Kidney (tissue), 14 donors: ENCODE measurements around the gene WDR54. TPM values are rescaled to one million over a fixed set of nuclear protein-coding genes. Genes with fewer than 3 reads are reported as not detected.

ENCODE experiments used
- DNase-seq, 5 donors: peaks; one replicate each; pipeline ENCODE4 v3.0.0-alpha.2; 2013 to 2020
- FAIRE-seq: peaks from 2 replicates; lab custom pipeline; 2012; peaks lifted over from hg19 to GRCh38; lab: Jason Lieb, UNC
- H3K27ac ChIP-seq, 2 donors: one replicate each; pipeline ENCODE4 v1.7.0; 2013; ENCODE audit warnings: low read depth in 2 of 2, low read length in 2 of 2, inconsistent platforms in 1 of 2
- H3K27me3 ChIP-seq: one replicate; pipeline ENCODE4 v1.7.1; 2013; ENCODE audit warnings: low read length, inconsistent platforms; ENCODE audit not compliant: control insufficient read depth, insufficient read depth
- H3K36me3 ChIP-seq, 3 donors: one replicate each; pipeline versions ENCODE4 v1.7.0 to v1.7.1; 2013; ENCODE audit warnings: low read length in 3 of 3, control low read depth in 1 of 3, inconsistent platforms in 1 of 3; ENCODE audit not compliant: insufficient read depth in 3 of 3, control insufficient read depth in 2 of 3
- H3K4me1 ChIP-seq, 3 donors: one replicate each; pipeline versions ENCODE4 v1.7.0 to v1.7.1; 2013; ENCODE audit warnings: low read length in 3 of 3, inconsistent platforms in 1 of 3, low read depth in 1 of 3; ENCODE audit not compliant: control insufficient read depth in 2 of 3, insufficient read depth in 2 of 3
- H3K4me3 ChIP-seq, 3 donors: one replicate each; pipeline versions ENCODE4 v1.7.0 to v1.8.1; 2013; ENCODE audit warnings: low read length in 3 of 3, control low read depth in 1 of 3, inconsistent platforms in 1 of 3
- H3K9ac ChIP-seq, 3 donors: one replicate each; pipeline versions ENCODE4 v1.7.0 to v1.7.1; 2013; ENCODE audit warnings: low read length in 3 of 3, control low read depth in 1 of 3, inconsistent platforms in 1 of 3
- H3K9me3 ChIP-seq, 3 donors: one replicate each; pipeline versions ENCODE4 v1.7.0 to v1.7.1; 2013; ENCODE audit warnings: low read length in 3 of 3, control low read depth in 1 of 3, inconsistent platforms in 1 of 3; ENCODE audit not compliant: control insufficient read depth in 2 of 3, insufficient read depth in 1 of 3
- intact Hi-C: fragments of 100-400 bp; cut with DNase I; formaldehyde crosslinking; loops from one replicate; pipeline ENCODE4 v1.11.1; 2022
- polyA plus RNA-seq: library from polyadenylated mRNA; stranded (reverse); fragments of 350-450 nt; fragmentation: Illumina TruSeq; extraction: RNeasy Lipid Tissue Mini Kit (QIAGEN cat#74804); gene quantifications from one replicate; pipeline ENCODE4 v1.2.3, GENCODE V29; 2014; ENCODE audit warnings: low read depth, low replicate concordance; ENCODE audit not compliant: insufficient read depth
- total RNA-seq: library from RNA; stranded (reverse); fragmentation: NEBNext Ultra II Directional; extraction: Animal tissue kit (Norgen Biotek cat#: 25700); gene quantifications from one replicate; pipeline ENCODE4 v1.2.1, GENCODE V29; 2021
- TF ChIP-seq, protein P1 (sequence below): IDR thresholded peaks from 3 replicates; pipeline ENCODE4 v1.5.1; 2012; ENCODE audit warnings: mild to moderate bottlenecking, moderate library complexity, borderline replicate concordance; ENCODE audit not compliant: insufficient read depth; ENCODE audit errors: extremely low read depth
- donor health status: control.
- donor health status: control.
- donor health status: control.
- donor health status: control.
- donor health status: control.
- donor health status: DM: yes; HTN: yes; CAD: no.
- donor health status: Normal renal cell carcinoma (clear cell type).

The WDR54 gene
- total and polyA plus RNA-seq, 2 donors from 2014 or later = 23.3 to 37.6 TPM

DNA sequence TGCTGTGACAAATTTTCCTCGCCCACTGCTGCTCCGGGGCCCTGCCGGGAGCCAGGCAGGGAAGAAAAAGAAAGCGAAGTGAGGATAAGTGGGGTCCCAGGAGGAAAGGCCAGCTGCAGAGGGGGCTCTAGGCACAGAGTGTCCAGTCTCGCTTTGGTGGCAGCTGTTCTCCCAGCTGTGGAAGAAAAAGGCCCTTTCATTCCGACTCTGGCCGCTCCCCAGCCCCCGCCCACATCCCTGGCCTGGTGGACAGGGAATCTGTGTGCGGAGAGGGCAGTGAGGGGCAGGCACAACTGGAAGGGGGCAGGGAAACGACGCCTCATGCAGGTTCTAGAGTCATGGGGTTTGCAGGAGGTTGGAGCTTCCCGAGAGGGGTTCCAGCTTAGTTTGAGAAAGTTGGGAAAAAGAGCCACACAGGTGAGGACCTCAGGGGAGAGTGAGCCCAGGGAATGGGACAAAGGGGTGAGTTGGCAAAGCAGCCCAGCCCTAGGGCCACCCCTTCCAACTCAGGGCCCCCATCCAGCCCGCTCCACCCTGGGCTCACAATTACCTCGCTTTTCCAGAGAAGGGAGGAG, 18.4 kb downstream of the WDR54 start:
- peak overlapping the region; percentile 34 to 95 for H3K27ac ChIP-seq
- FAIRE-seq = no peak
- intact Hi-C loops = no loop called here

GRCh38 chr2:74440378-74441169, 19.0 kb downstream of the WDR54 start:
- FAIRE-seq = no peak
- intact Hi-C loops = no loop called here
- TF ChIP-seq, protein P1, sequence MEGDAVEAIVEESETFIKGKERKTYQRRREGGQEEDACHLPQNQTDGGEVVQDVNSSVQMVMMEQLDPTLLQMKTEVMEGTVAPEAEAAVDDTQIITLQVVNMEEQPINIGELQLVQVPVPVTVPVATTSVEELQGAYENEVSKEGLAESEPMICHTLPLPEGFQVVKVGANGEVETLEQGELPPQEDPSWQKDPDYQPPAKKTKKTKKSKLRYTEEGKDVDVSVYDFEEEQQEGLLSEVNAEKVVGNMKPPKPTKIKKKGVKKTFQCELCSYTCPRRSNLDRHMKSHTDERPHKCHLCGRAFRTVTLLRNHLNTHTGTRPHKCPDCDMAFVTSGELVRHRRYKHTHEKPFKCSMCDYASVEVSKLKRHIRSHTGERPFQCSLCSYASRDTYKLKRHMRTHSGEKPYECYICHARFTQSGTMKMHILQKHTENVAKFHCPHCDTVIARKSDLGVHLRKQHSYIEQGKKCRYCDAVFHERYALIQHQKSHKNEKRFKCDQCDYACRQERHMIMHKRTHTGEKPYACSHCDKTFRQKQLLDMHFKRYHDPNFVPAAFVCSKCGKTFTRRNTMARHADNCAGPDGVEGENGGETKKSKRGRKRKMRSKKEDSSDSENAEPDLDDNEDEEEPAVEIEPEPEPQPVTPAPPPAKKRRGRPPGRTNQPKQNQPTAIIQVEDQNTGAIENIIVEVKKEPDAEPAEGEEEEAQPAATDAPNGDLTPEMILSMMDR = peak; percentile 37
- H3K27ac ChIP-seq = peak overlapping the region; percentile 92 to 95
- peak; percentile 95 to 98 (median 96) for DNase-seq
- H3K36me3 ChIP-seq = no peaks in the 10 kb centered on the region
- H3K27me3 ChIP-seq = no peaks in the 10 kb centered on the region
- H3K9me3 ChIP-seq = no peaks in the 10 kb centered on the region
- H3K4me3 ChIP-seq = peak overlapping the region; percentile 66 to 85 (median 85)
- peaks cover 9 to 20% (median 19%) of the 10 kb centered on the region in 3 donors for H3K4me1 ChIP-seq
- H3K9ac ChIP-seq = peak overlapping the region; percentile 51 to 85 (median 67)

More for the DNA sequence above, 18.4 kb downstream of the WDR54 start:
- Histone ChIP-seq H3K27me3 (no peaks in the 10 kb centered on the region), H3K9me3 (no peaks in the 10 kb centered on the region), H3K9ac (peak overlapping the region; percentile 4 to 85 (median 51)), H3K36me3 (no peaks in the 10 kb centered on the region), H3K4me1 (peaks cover 9 to 20% (median 19%) of the 10 kb centered on the region in 3 donors), H3K4me3 (peak overlapping the region; percentile 66 to 85 (median 73))
- peak; percentile 67 to 90 (median 85) for DNase-seq
- TF ChIP-seq, protein P1 = no peak

DNA sequence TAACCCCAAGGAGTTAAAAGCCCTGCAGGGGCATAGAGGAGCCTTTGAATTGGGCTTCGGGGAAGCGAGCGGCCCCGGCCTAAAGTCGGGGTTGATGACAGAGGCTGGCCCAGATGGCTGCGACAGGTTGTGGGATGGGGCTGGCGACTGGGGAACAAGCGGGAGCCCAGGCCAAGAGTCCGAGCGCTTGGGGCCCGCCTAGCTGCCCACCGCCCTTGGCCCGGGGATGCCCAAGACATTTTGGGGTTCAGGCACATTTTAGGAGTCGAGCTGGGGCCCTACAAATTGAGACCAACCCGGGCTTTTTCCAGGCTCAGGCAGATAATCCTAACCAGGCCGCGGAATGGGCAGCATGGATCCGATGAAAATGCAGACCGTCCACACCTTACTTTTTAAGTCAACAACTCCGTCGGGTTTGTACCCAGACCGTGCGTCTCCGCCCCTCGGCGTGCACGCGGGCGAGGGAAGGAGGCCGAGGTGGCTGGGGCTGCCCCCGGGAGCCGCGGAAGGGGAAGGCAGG, 19.7 kb downstream of the WDR54 start:
- Histone ChIP-seq H3K9ac (peak overlapping the region; percentile 38 to 83 (median 67)), H3K9me3 (no peaks in the 10 kb centered on the region), H3K4me1 (peaks cover 9 to 20% (median 19%) of the 10 kb centered on the region in 3 donors), H3K27me3 (no peaks in the 10 kb centered on the region), H3K36me3 (no peaks in the 10 kb centered on the region), H3K4me3 (peak overlapping the region; percentile 63 to 85 (median 85)), H3K27ac (peak overlapping the region; percentile 92 to 95)
- FAIRE-seq (no peak), DNase-seq (peak in 2 of 5 donors; percentile 52 to 79)
- intact Hi-C loops = no loop called here
- TF ChIP-seq, protein P1 = no peak
